Keratinocyte (primary cell): ENCODE data around the gene RPL27A. TPM values are rescaled to one million over a fixed set of nuclear protein-coding genes. Genes with fewer than 3 reads are reported as not detected.

ENCODE experiments used
- DNase-seq: peaks from one replicate; pipeline ENCODE4 v3.0.0-alpha.2; 2011; ENCODE audit warnings: low read depth, missing footprints, low spot score
- FAIRE-seq: peaks from 2 replicates; lab custom pipeline; 2011; peaks lifted over from hg19 to GRCh38; lab: Jason Lieb, UNC
- H2AFZ ChIP-seq: 2 replicates; pipeline ENCODE4 v1.6.0; 2012; ENCODE audit warnings: low read length, control low read depth, inconsistent platforms; ENCODE audit not compliant: control insufficient read depth
- H3K27ac ChIP-seq: 2 replicates; pipeline ENCODE4 v1.5.1; 2011; ENCODE audit warnings: low read length; ENCODE audit not compliant: control insufficient read depth, insufficient read depth
- H3K27me3 ChIP-seq: 3 replicates; pipeline ENCODE4 v1.6.0; 2011; ENCODE audit warnings: low read length; ENCODE audit not compliant: control insufficient read depth, insufficient read depth; ENCODE audit errors: extremely low read depth
- H3K36me3 ChIP-seq, 2 experiments: 2 replicates in 1 of 2; 3 replicates in 1 of 2; pipeline ENCODE4 v1.5.1; 2011; ENCODE audit warnings: low read length in 2 of 2, mild to moderate bottlenecking in 1 of 2; ENCODE audit not compliant: control insufficient read depth in 2 of 2, insufficient read depth in 2 of 2; ENCODE audit errors: extremely low read depth in 1 of 2
- H3K4me1 ChIP-seq: 3 replicates; pipeline ENCODE4 v1.5.1; 2011; ENCODE audit warnings: low read length; ENCODE audit not compliant: control insufficient read depth, insufficient read depth; ENCODE audit errors: extremely low read depth
- H3K4me2 ChIP-seq: 3 replicates; pipeline ENCODE4 v1.6.0; 2011; ENCODE audit warnings: low read depth, low read length; ENCODE audit not compliant: control insufficient read depth, insufficient read depth; ENCODE audit errors: extremely low read depth
- H3K4me3 ChIP-seq, 3 experiments: fragments of 200-600 bp in 1 of 3; sonication (generic) in 1 of 3; 2 replicates in 2 of 3; 3 replicates in 1 of 3; pipeline ENCODE4 v1.5.1; 2011 to 2016; ENCODE audit warnings: low read length in 3 of 3, mild to moderate bottlenecking in 3 of 3, control low read depth in 2 of 3, inconsistent platforms in 1 of 3, low read depth in 1 of 3, mixed read lengths in 1 of 3, mixed run types in 1 of 3, moderate library complexity in 1 of 3; ENCODE audit not compliant: control insufficient read depth in 2 of 3, insufficient read depth in 2 of 3; ENCODE audit errors: extremely low read depth in 1 of 3
- H3K79me2 ChIP-seq: 2 replicates; pipeline ENCODE4 v1.6.0; 2012; ENCODE audit warnings: low read length; ENCODE audit not compliant: control insufficient read depth, insufficient read depth
- H3K9ac ChIP-seq: 3 replicates; pipeline ENCODE4 v1.6.0; 2011; ENCODE audit warnings: low read length; ENCODE audit not compliant: control insufficient read depth, insufficient read depth; ENCODE audit errors: extremely low read depth
- H3K9me1 ChIP-seq: 3 replicates; pipeline ENCODE4 v1.6.0; 2011; ENCODE audit warnings: low read length; ENCODE audit not compliant: control insufficient read depth, insufficient read depth; ENCODE audit errors: extremely low read depth
- H3K9me3 ChIP-seq: 2 replicates; pipeline ENCODE4 v1.5.1; 2012; ENCODE audit warnings: low read depth, low read length; ENCODE audit not compliant: control insufficient read depth
- H4K20me1 ChIP-seq: 3 replicates; pipeline ENCODE4 v1.6.0; 2011; ENCODE audit warnings: low read length; ENCODE audit not compliant: control insufficient read depth, insufficient read depth; ENCODE audit errors: extremely low read depth
- EZH2 ChIP-seq: IDR thresholded peaks from one replicate; pipeline ENCODE4 v1.6.1; 2012; ENCODE audit warnings: inconsistent platforms, mild to moderate bottlenecking, low read length, moderate library complexity
- dilution Hi-C: fragments of 300-500 bp; cut with MboI; formaldehyde crosslinking; loops from one replicate; pipeline ENCODE4 v1.7.0; 2020; ENCODE audit warnings: low sequenced_read_pairs; ENCODE audit not compliant: extremely low pct_ligation_motif_present
- polyA plus RNA-seq, 5 experiments: library from polyadenylated mRNA; depleted of rRNA in 3 of 5; stranded (reverse) in 3 of 5; stranded (forward) in 1 of 5; unstranded in 1 of 5; fragments of >200 nt; gene quantifications; 1 replicate in 1 of 5; 2 replicates in 3 of 5; 3 replicates in 1 of 5; pipeline versions ENCODE4 v1.2.1 to v1.2.3, GENCODE V29; 2011 to 2012; ENCODE audit warnings: missing spikeins in 2 of 5, low read depth in 1 of 5, low replicate concordance in 1 of 5
- TF ChIP-seq, protein P1 (sequence below), 3 experiments: IDR thresholded peaks in 1 of 3; conservative IDR thresholded peaks in 1 of 3; optimal IDR thresholded peaks in 1 of 3; 2 replicates in 2 of 3; 3 replicates in 1 of 3; pipeline versions ENCODE3 to v1.5.1; 2011; ENCODE audit warnings: low read length in 3 of 3, mild to moderate bottlenecking in 3 of 3, moderate library complexity in 2 of 3, control low read depth in 1 of 3, inconsistent platforms in 1 of 3; ENCODE audit not compliant: insufficient read depth in 2 of 3; ENCODE audit errors: extremely low read depth in 1 of 3

Gene RPL27A
- polyA plus RNA-seq, 1 donor (not counting 4 experiments of a cell fraction or from before 2014, with no cell fraction given), result 1,483 TPM

DNA sequence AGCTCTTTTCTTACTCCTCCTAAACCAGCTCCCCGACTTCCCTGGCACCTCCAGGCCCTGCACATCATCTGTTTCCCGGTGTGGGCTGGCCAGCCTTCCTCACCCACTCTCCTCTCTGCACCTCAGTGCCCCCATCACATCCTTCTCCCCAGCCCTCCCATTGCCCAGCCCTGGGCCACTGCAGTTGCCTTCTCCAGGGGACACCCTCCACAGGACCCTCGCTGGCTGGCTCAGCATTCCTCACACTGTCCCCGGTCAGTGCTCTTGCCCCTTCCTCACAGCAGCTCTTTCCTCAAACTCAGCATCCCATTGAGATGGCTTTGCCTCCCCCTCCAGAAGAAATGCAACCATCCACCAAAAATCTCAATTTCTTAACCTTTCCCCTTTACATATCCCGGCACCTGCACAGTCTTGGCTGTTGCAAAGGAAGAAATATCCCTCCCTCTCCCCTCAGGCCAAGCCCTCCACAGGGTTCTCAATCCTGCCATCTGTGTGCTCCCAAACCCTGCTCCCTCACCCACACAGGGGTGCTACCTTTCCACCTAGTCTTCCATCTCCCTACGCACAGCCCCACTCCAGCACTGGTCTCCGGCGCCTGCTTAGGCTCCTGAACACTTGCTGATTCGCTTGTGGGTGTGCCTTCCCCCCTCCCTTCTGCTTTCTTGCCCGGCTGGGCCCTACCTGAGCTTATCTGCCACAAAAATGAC, 19.5 kb downstream of the RPL27A start:
- dilution Hi-C loops, result no loop called here
- FAIRE-seq, result no peak
- no peak overlapping the region for H3K4me2 ChIP-seq
- no peak overlapping the region for H3K27ac ChIP-seq
- H3K4me3 ChIP-seq, result no peak overlapping the region
- TF ChIP-seq, protein P1, sequence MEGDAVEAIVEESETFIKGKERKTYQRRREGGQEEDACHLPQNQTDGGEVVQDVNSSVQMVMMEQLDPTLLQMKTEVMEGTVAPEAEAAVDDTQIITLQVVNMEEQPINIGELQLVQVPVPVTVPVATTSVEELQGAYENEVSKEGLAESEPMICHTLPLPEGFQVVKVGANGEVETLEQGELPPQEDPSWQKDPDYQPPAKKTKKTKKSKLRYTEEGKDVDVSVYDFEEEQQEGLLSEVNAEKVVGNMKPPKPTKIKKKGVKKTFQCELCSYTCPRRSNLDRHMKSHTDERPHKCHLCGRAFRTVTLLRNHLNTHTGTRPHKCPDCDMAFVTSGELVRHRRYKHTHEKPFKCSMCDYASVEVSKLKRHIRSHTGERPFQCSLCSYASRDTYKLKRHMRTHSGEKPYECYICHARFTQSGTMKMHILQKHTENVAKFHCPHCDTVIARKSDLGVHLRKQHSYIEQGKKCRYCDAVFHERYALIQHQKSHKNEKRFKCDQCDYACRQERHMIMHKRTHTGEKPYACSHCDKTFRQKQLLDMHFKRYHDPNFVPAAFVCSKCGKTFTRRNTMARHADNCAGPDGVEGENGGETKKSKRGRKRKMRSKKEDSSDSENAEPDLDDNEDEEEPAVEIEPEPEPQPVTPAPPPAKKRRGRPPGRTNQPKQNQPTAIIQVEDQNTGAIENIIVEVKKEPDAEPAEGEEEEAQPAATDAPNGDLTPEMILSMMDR (optimal IDR thresholded peaks at IDR 0.05 in 1 of 3, IDR thresholded peaks at IDR 0.05 in 1 of 3, conservative IDR thresholded peaks at IDR 0.05 in 1 of 3; ENCODE audit: extremely low read depth in 1 of 3, insufficient read depth in 2 of 3, low read length in 3 of 3), result no peak
- no peak for TF ChIP-seq EZH2
- H3K27me3 ChIP-seq, result no peaks in the 10 kb centered on the region
- H3K36me3 ChIP-seq, result peaks cover 24 to 52% of the 10 kb centered on the region in 2 experiments
- H3K79me2 ChIP-seq, result peaks cover 4% of the 10 kb centered on the region
- H2AFZ ChIP-seq, result no peak overlapping the region
- no peaks in the 10 kb centered on the region for H3K9me1 ChIP-seq
- DNase-seq, result no peak
- no peaks in the 10 kb centered on the region for H4K20me1 ChIP-seq
- no peak overlapping the region for H3K9ac ChIP-seq
- no peaks in the 10 kb centered on the region for H3K9me3 ChIP-seq
- peaks cover 13% of the 10 kb centered on the region for H3K4me1 ChIP-seq

DNA sequence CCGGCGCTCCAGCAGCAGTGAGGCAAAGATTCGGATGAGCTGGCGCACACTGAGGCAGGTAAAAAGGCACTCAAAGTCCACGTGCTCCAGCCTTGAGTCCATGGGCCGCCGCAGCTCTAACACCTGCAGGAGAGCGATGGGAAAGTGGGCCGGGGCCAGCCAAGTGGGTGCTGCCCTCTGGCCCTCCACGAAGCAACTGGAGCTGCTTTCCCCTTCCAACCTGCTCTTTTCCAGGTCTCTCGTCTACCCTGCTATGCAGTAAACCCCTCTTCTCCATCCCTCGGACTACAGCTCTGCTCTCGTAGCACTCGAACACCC, 20.0 kb downstream of the RPL27A start:
- Histone ChIP-seq H3K27ac (no peak overlapping the region), H3K9ac (no peak overlapping the region), H3K9me1 (no peaks in the 10 kb centered on the region), H3K9me3 (no peaks in the 10 kb centered on the region), H2AFZ (no peak overlapping the region), H3K36me3 (peaks cover 27 to 49% of the 10 kb centered on the region in 2 experiments), H3K4me3 (no peak overlapping the region), H3K79me2 (peaks cover 4% of the 10 kb centered on the region), H4K20me1 (no peaks in the 10 kb centered on the region), H3K27me3 (no peaks in the 10 kb centered on the region), H3K4me2 (no peak overlapping the region), H3K4me1 (peaks cover 13% of the 10 kb centered on the region)
- dilution Hi-C loops, result no loop called here
- FAIRE-seq, result no peak
- no peak for DNase-seq
- no peak for TF ChIP-seq EZH2
- TF ChIP-seq, protein P1 (optimal IDR thresholded peaks at IDR 0.05 in 1 of 3, IDR thresholded peaks at IDR 0.05 in 1 of 3, conservative IDR thresholded peaks at IDR 0.05 in 1 of 3; ENCODE audit: extremely low read depth in 1 of 3, insufficient read depth in 2 of 3, low read length in 3 of 3), result no peak
